HUES48 (cell line): ENCODE results near the gene AMZ1.
"Not testable (repeated sequence)": the region's sequence is repeated elsewhere in the genome, so short reads cannot be mapped to it uniquely, and the experiment has no call there.

Experiments used
- H3K27ac ChIP-seq: one replicate; pipeline ENCODE4 v1.7.0; 2013; ENCODE audit warnings: low read depth, low read length, inconsistent platforms
- H3K27me3 ChIP-seq: 2 replicates; pipeline ENCODE4 v1.6.1; 2013; ENCODE audit warnings: mild to moderate bottlenecking, low read length; ENCODE audit not compliant: control insufficient read depth, insufficient read depth
- H3K36me3 ChIP-seq: 2 replicates; pipeline ENCODE4 v1.6.1; 2013; ENCODE audit warnings: low read length; ENCODE audit not compliant: control insufficient read depth, insufficient read depth
- H3K4me1 ChIP-seq: 2 replicates; pipeline ENCODE4 v1.6.1; 2013; ENCODE audit warnings: mild to moderate bottlenecking, low read length; ENCODE audit not compliant: control insufficient read depth, insufficient read depth
- H3K4me3 ChIP-seq: 2 replicates; pipeline ENCODE4 v1.5.1; 2013; ENCODE audit warnings: mild to moderate bottlenecking, low read depth, low read length
- H3K9ac ChIP-seq: 2 replicates; pipeline ENCODE4 v1.6.1; 2013; ENCODE audit warnings: mild to moderate bottlenecking, low read depth, low read length, moderate library complexity
- H3K9me3 ChIP-seq: 2 replicates; pipeline ENCODE4 v1.6.1; 2013; ENCODE audit warnings: low read length; ENCODE audit not compliant: control insufficient read depth, insufficient read depth

Gene AMZ1

GRCh38 chr7:2716906-2717292 lies 28.9 kb downstream of the AMZ1 start:
- Histone ChIP-seq H3K9me3 (no peaks in the 10 kb centered on the region), H3K27me3 (no peaks in the 10 kb centered on the region), H3K4me1 (no peaks in the 10 kb centered on the region), H3K27ac (no peak overlapping the region), H3K4me3 (no peak overlapping the region), H3K36me3 (peaks cover 18% of the 10 kb centered on the region), H3K9ac (no peak overlapping the region)

GRCh38 chr7:2717293-2718261 lies 29.6 kb downstream of the AMZ1 start:
- Histone ChIP-seq H3K9me3 (no peaks in the 10 kb centered on the region), H3K4me3 (no peak overlapping the region), H3K4me1 (no peaks in the 10 kb centered on the region), H3K27me3 (no peaks in the 10 kb centered on the region), H3K36me3 (peaks cover 18% of the 10 kb centered on the region), H3K27ac (no peak overlapping the region), H3K9ac (no peak overlapping the region)

- Histone ChIP-seq H3K27me3 (no peaks in the 10 kb centered on the region), H3K4me3 (no peak overlapping the region), H3K9me3 (no peaks in the 10 kb centered on the region), H3K27ac (no peak overlapping the region), H3K36me3 (peaks cover 23% of the 10 kb centered on the region), H3K9ac (no peak overlapping the region), H3K4me1 (no peaks in the 10 kb centered on the region)
Measured at GRCh38 chr7:2718296-2718965, 30.4 kb downstream of the AMZ1 start.

GRCh38 chr7:2719007-2719406 lies 31.0 kb downstream of the AMZ1 start:
- peaks cover 26% of the 10 kb centered on the region for H3K36me3 ChIP-seq
- no peak overlapping the region for H3K9ac ChIP-seq
- no peaks in the 10 kb centered on the region for H3K9me3 ChIP-seq
- H3K4me3 ChIP-seq = no peak overlapping the region
- no peaks in the 10 kb centered on the region for H3K27me3 ChIP-seq
- no peak overlapping the region for H3K27ac ChIP-seq
- no peaks in the 10 kb centered on the region for H3K4me1 ChIP-seq

DNA sequence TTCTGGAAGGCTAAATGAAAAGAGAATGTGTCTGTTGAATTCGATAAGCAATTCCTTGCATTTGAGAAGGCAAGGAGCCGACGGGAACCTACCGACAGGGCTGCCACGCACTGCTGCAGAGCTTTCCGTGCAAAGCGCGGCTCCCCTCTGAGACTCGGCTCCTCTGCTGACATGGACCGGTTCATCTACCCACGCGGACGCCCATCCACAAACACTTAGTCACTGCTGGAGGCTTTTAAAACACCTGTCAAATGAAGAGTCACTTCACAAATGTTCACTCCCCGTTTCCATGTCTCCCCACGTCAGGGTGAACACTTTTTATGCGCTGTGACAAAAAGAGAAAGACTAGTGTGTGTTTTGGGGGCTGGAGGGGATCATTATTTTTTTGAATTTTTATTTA lies 32.0 kb downstream of the AMZ1 start:
- Histone ChIP-seq H3K9me3 (no peaks in the 10 kb centered on the region), H3K4me1 (no peaks in the 10 kb centered on the region), H3K4me3 (no peak overlapping the region), H3K27me3 (no peaks in the 10 kb centered on the region), H3K36me3 (peaks cover 24% of the 10 kb centered on the region), H3K9ac (no peak overlapping the region), H3K27ac (no peak overlapping the region)

DNA sequence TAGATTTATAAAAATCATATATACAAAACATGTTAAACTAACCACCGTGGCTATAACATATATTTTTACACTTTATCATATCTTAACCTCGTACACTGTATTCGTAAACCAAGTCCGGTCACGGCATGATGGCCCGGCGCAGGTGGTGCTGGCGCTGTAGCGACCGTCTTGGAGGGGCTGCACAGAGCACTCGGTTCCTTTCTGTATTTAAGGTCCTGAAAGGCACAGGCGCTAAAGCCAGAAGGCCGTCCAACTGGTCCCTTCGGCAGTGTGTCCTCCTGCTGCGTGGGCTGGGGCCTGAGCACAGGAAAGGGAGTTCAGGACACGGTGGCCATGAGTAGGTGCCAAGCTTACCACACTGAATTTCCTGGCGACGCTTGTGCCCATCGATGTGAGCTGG lies 33.8 kb downstream of the AMZ1 start:
- H3K27ac ChIP-seq = no peak overlapping the region
- H3K4me1 ChIP-seq = no peaks in the 10 kb centered on the region
- no peaks in the 10 kb centered on the region for H3K9me3 ChIP-seq
- no peaks in the 10 kb centered on the region for H3K27me3 ChIP-seq
- peaks cover 33% of the 10 kb centered on the region for H3K36me3 ChIP-seq
- H3K9ac ChIP-seq = no peak overlapping the region
- no peak overlapping the region for H3K4me3 ChIP-seq

- H3K9ac ChIP-seq = no peak overlapping the region
- no peaks in the 10 kb centered on the region for H3K4me1 ChIP-seq
- no peaks in the 10 kb centered on the region for H3K27me3 ChIP-seq
- no peak overlapping the region for H3K27ac ChIP-seq
- H3K36me3 ChIP-seq = peaks cover 36% of the 10 kb centered on the region
- H3K9me3 ChIP-seq = no peaks in the 10 kb centered on the region
- H3K4me3 ChIP-seq = no peak overlapping the region
Measured at GRCh38 chr7:2722591-2722990, 34.6 kb downstream of the AMZ1 start.

DNA sequence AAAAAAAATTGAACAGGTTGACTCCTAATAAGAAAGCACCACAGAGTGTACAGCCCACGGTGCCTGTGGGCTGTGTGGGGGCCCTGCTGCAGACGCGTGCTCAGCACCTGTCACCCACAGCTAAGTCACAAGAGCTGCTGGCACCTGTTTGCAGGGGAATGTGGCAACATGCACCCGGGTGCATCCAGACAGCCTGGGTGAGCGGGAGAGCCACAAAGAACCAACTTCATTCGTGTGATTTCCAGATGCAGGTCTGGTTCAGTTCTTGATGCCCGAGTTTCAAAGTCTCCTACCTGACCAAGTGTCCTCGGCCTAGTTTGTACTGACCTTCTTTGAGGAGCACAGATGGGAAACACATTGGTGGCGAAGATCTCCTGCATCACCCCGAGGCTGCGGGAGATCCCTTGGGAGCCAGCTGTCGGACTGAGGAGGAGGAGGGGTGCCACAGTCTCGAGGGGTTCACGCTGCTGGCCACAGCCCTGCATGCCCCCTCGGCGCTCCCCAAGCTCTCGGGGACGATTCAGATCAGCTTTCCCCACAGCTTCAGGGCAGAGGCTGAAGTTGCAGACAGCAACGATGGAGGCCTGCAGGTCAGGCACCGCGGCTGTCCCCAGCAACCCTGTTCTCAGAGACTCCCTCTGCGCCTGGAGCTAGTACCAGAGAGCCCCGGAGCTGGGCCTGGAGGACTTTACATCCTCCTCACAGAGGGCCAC lies 35.3 kb downstream of the AMZ1 start:
- H3K9ac ChIP-seq = no peak overlapping the region
- no peak overlapping the region for H3K27ac ChIP-seq
- H3K9me3 ChIP-seq = no peaks in the 10 kb centered on the region
- H3K4me3 ChIP-seq = no peak overlapping the region
- H3K4me1 ChIP-seq = no peaks in the 10 kb centered on the region
- no peaks in the 10 kb centered on the region for H3K27me3 ChIP-seq
- H3K36me3 ChIP-seq = peaks cover 29% of the 10 kb centered on the region

DNA sequence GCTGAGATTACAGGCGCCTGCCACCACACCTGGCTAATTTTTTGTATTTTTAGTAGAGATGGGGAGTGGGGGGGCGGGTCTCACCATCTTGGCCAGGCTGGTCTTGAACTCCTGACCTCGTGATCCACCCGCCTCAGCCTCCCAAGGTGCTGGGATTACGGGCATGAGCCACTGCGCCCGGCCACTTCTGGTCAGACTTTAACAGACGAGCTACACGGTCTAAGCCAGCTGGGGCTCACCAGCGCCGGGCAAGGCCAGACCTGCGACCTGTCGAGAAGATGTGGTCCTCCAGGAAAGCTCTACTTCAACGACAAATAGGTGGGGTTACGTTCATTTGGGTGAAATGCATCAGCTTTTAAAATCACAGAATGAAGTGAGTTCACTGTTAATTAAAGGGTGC lies 36.0 kb downstream of the AMZ1 start:
- H3K4me1 ChIP-seq, H3K27me3 ChIP-seq, H3K27ac ChIP-seq, H3K9me3 ChIP-seq, H3K9ac ChIP-seq, H3K4me3 ChIP-seq: not testable (repeated sequence)
- H3K36me3 ChIP-seq = peaks cover 27% of the 10 kb centered on the region

DNA sequence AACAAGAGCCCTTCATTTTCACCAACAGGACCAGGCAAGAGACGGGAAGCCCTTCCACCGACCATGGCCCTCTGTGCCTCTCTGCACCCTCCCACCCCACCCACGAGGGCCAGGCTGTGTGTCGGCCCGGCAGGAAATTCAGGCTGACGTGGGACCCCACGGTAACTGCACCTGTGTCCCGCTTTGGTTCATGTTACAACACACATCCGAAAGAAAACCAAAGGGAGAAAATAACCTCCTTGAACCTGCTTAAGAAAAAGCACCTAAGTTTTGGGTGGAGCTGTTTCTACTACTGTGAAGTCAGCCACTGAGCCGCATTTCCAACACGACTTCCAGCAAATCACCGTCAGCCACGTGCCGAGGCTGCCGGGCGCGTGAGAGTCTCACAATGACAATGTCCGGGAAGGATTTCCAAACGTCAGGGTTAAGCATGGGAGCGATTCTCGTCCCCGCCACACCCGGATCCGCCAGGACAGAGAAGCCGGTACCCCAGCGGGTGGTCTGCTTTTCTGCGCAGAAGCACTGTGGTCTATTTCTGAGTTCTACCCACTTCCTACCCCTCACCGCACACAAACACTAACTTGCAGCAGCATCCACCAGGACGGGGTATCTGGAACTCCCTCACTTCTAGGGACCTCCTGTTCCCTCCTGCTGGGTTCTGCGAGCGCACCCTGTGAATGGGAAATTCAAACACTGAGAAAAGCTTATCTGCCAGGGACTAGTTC lies 36.6 kb downstream of the AMZ1 start:
- Histone ChIP-seq H3K4me3 (no peak overlapping the region), H3K36me3 (peaks cover 32% of the 10 kb centered on the region), H3K9ac (no peak overlapping the region), H3K27me3 (no peaks in the 10 kb centered on the region), H3K27ac (no peak overlapping the region), H3K9me3 (no peaks in the 10 kb centered on the region), H3K4me1 (no peaks in the 10 kb centered on the region)
